Kasumi-1 (cell line): Measurements from ENCODE around the gene C3orf18.
A peak's percentile ranks its signal among the peaks of the same experiment; 100 is the strongest.

ENCODE experiments used
- DNase-seq, 2 experiments: peaks; one replicate each; lab custom pipeline; 2025; lab: John Stamatoyannopoulos, UW

The C3orf18 gene

DNA sequence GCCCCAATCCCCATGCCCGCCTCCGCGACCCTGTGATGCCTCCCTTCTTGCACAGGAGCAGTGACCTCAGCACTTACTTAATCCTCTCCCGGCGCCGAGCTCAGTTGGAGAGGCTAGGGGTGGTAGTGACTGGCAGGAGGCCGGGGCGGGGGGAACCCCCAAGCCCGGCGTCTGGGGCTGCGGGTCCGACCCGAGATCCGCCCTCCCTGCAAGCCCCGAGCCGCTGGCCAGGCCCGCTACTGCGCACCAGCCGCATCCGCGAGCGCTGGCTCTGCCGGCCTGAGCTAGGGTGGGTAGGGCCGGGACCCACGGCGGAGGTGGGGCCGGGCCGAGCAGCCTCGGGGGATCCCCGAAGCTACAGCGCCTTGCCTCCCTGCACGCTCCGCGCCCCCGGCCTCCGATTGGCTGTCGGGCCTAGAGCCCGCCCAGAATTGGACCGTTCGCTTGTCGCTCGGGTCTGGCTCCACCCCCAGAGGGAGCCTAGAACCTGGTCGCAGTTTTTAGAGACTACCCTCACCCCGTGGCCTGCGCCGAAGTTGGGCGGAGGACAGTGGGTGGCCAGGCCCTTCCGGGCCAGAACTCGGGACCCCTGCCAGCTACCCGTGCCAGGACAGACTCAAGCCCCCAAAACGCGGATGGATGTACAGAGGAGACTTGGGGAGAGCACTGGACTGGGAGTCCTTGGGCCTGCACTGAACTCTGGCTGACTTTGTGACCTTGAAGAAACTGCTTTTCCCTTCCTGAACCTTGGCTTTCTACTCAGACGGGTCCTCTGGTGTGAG is at the start of gene C3orf18:
Gene C3orf18 (minus strand): TSS at position 362 of the 782 bp plus-strand sequence. CDS start 2,048 bp downstream, outside the sequence.
- peak; percentile 90 for DNase-seq

DNA sequence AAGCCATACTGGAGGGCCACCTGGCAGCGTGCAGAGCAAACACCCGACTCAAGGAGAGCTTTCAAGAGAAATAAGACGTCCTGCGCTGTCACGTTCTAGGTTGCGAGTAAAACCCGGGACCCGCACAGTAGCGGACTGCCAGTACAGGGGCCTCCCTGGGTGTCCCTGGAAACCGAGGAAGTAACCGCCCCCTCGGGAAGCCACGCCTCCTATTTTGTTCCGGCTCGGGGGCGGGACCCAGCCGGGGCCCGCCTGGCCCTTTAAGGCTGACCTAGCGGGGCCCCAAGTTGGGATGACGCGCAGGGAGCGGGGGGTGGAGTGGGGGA is 49.2 kb upstream of the C3orf18 start:
- peak; percentile 90 to 93 for DNase-seq

DNA sequence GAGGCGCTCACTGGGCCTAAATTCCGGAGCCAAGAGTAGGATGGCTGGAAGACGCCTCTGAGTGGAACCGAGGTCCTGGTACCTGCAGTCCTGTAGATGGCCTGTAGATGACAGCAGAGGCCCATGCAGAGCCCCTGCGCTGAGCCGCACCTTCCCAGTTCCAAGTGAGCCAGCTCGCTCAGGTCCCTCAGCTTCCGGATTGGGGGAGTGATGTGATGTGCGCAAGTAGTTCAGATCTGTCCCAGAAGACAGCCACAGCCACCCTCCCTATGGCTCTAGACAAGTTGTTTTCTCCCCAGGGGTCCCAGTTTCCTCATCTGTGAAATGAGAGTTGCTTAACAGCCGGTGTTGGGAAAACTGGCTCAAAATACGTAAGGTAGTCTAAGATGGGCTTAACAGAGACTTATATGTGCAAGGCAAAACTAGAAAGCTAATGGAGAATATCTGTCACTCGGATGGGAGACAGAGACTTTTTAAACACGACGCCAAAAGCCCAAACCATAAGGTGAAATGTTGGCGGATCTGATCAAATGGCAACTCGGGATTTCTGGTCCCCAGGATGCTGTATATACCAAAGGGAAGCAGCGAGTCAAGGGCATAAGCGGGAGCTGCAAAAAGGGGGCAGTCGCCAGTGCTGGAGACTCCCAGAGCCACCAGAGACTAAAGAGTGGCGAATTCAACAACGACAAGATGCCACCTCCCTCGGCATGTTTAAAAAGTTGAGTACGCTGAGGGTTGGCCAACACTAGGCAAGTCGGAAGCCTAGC is 48.6 kb upstream of the C3orf18 start:
- peak; percentile 86 to 88 for DNase-seq

DNA sequence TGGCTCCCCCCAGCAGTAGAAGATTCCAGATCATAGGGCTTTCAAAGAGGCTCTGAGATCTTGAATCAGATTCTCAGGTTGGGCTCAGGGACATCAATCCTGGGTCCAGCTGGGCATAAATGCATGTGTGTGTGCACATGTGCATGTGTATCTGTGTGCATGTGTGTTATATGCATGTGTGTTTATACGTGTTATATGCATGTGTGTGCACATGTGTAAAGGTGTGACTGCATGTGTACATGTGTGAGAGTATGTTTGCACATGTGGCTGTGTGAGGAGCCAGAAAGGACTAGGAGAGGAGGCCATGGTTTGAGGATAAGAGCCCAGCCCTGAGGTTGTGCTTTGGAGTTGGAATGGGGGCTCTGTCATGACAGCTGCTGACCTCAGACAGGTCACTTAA is 47.6 kb upstream of the C3orf18 start:
- DNase-seq, result no peak

DNA sequence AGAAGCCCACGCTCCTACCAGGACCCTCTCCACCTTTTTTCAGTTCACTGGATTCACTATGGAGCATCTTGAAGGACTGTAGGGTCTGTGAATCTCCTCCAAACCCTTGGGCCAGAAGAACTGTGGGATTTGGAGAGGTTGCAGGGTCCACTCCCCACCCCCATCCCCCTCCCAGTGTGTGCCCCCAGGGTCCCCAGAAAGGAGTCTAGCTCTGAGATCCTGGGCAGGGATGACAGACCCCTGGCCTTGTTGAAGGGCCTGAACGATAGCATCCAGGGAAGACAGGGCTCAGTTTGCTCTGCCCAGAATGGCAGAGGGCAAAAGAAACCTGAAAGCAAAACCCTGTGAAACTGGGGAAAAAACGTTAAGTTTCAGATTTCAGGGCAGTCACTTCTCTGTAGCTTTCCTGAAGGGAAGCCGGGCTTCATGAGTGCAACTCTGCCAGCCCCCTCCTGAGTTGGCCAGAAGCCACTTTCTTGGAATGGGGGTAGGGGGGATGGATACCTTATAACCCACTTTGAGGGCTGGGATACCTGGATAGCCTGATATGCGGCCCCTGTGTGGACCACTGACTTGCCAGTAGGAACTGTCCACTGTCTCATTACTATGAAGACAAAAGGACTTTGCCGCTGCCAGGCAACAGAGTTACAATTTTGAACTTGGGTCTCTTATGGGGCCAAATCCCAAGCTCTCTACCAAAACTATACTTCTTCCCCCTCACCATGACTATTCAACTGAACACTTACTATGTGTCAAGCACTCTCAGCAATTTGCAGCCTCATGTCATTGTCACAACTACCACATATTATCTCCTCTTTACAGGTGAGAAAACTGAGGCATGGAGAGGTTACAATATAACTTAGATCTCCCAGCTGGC is 45.7 kb upstream of the C3orf18 start:
- no peak for DNase-seq

DNA sequence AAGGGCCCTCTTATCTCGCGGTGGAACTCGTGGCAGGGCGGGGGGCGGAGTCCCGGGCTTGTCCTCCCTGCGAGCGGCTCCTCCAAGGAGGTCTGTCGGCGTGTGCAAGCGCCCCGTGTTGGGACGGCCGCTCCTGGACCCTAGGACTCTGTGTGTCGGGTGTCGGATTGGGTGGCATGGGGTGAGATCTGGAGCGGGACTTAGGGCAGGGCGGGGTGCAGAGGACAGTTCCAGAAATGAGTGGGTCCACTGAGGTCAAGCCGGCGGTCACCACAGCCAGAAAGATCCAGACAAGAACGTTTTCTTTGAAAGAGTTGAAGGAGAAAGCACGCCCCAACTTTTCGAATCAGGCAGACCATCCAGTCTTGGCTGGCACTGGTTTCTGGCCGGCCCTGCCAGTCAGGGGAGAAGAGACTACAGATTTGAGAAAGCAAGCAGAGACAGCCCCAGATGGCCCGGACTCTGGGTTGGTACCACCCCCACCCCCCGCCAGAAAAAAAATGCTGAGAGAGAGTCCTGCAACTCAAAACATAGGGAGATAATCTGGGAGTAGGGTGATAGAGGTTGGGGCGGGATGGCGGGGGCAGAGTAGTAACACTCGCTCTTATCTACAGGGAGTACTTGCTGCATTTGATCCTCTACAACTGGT is 44.8 kb upstream of the C3orf18 start:
- DNase-seq, result no peak

DNA sequence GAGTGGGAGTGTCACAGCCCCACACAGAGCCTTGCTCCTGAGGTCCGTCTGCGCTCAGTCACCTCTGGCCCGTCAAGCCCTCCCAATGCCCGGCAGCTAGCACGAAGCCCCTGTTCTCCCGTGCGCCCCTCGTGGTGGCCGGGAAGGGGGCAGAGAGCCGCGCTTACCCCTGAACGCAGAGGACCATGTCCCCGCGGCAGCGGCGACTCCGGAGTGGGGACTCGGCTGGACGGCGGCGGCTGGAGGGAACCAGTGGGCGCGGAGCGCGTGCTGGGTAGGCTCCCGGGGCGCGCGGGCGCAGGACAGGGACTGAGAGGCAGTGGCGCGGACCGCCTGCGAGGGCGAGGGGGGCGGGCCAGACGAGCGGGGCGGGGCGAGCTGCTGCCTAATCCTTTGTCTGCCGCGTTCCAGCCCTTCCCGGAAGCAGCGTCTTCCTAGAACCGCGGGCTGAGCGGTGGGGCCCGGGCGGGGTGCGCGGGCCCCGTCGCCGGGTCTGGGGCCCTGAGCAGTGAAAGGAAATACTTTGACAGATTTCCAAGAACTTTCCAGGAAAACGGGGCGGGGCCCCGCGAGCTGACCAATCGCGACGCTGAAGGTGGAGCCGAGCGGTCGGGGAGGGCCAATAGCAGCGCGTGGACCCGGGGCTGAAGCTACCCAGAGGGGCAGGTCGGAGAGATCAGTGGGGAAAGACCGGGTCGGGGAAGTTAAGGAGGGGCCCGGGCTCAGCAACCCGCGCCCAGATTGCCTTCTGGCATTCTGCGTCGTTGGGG is 44.1 kb upstream of the C3orf18 start, which contains the start of gene CISH:
Gene CISH (minus strand): TSS at position 311 of the 770 bp plus-strand sequence. CDS start 124 bp downstream, at position 187.
- DNase-seq, result peak; percentile 97 to 99

DNA sequence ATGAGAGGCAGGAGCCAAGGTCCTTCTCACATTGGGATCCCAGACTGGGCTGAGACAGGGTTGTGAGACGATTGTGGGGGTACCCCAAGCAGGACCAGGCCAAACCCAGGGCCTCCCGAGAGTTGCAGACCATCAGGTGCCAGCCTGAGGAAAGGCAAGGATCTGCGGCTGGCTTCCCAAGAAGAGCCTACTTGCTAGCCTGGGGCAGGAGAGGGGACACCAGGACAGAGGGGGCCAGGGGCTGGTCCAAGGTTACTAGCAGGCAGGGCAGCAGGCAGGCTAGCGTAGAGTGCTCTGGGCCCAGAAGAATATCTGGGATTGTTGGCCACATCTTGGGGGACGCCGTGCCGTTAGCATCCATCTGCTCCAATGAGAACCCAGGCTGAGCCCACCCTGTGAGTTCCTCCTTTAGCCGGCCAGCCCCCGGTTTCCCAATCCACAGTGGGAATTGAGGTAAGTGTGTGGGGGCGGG is 43.5 kb upstream of the C3orf18 start:
- no peak for DNase-seq

DNA sequence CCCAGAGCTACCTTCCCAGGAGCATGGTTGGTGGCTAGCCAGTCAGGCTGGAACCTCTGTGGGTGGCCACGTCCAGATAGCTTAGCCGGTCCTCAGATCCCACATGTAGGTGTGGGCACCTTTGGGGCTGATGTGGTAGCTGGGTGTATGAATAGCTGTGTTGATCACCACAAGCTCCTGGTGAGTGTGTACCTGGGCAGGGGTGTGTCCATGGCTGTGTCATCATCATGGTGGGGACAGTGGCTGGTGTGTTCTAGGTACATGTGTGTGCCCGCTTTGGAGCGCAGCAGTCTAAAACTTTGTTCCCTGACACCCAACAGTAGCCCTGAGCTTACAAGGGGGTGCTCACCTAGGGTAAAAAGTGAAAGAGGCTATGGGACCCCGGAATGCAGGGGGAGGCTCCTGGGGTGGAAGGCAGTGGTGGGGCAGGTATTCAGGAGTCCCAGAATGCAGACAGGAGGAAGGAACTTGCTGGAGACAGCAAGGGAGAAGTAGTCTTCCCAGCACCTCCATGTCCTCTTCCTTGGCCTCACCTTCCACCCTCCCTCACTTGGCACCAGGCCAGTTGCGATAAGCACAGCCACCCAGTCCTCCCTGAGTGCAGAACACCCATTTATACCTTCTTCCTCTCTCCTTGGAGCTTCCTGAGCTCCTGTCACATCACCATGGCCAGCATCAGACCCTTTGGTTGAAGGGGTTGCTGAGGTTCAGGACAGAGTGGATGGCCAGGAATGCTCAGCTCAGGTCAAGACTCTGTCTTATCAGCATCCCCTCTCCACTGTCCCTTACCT is 42.8 kb upstream of the C3orf18 start:
- DNase-seq, result no peak

DNA sequence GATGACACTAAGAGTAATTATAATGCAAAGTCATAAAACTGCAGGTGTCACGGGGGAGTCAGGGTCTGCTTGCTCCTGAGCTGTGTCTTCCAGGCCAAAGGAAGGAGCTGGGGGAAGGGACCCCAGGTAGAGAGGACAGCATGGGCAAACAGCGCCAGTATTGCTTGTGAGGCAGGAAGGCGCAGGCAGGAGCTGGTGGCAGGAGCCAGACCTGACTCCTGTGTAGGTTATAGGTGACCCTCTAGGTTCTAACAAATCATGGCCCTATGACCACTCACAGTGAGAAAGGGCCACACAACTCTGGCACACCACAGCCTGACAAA is 42.2 kb upstream of the C3orf18 start:
- DNase-seq, result no peak

DNA sequence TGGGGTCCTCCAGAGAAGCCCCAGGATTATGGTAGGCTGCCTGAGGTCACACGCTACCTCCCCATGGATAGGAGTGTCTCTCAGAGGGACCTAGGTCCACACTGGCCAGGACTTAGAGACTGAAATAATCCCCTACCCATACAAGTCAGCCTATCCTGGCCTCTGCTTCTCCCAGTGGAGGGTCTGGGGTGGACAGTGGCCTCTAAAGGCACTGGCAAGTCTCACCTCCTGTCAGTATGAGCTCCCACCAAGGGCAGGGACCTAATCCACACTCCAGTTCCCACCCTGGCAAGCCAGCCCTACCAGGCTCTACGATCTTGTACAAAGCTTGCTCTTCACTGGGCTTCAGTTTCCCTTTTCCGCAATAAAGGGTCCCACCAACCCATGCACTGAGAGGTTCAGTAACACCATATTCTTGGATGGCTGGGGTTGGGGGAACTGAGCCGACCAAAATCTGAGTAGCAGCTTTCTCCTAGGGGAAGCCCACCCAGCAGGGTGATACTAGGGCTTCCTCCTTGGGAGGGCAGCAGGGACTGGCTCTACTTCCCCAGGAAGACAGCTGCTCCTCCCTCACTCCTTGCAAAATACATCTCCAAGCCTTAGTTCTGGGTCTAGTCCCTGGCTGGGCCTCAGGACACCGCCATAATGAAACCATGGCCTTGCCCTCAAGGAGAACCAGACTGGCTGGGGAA is 41.7 kb upstream of the C3orf18 start:
- DNase-seq, result peak in 1 of 2 experiments; percentile 46

DNA sequence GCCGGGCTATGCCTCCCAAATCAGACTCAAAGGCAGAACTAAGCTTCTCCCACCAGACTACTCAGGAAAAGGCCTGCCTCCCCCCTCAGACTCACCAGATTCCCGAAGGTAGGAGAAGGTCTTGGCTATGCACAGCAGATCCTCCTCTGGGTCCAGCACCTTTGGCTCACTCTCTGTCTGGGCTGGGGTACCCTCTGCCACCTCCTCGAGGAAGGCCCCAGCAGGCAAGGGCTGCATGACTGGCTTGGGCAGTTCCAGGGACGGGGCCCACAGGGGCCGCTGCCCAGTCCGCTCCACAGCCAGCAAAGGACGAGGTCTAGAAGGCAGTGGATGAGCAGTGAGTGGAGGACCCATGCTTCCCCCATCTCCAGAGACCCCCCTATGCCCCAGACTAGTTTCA is 40.7 kb upstream of the C3orf18 start:
- DNase-seq, result no peak

DNA sequence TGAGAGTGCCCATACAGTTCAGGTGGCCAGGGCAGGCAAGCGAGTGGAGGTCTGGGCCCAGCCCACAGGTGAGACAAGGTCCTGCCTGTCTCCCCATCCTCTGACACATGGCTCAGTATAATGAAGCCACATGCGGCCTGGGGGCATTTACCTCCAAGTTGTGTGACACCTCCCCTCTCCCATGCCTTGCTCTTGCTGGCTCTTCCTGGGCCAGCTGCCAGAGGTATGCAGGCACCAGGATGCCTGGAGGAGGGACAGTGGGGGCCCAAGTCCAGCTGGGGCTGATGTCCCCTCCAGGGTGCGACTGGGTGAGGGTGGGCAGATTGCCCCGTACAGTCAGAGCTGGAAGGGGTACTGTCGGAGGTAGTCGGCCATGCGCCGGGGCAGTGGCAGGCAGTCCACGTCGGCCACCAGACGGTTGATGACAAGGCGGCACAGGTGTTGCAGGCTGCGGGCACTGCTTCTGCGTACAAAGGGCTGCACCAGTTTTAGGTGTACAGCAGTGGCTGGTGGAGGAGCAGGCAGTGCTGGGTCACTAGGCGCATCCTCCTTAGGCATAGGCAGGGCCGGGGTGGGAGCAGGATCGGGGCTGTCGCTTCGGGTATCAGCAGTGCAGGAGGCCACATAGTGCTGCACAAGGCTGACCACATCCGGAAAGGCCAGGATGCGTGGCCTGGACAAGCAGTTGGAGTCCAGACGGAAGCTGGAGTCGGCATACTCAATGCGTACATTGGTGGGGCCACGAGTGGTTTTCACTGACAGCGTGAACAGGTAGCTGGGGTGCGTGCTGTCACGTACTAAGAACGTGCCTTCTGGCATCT is 39.9 kb upstream of the C3orf18 start:
- no peak for DNase-seq

DNA sequence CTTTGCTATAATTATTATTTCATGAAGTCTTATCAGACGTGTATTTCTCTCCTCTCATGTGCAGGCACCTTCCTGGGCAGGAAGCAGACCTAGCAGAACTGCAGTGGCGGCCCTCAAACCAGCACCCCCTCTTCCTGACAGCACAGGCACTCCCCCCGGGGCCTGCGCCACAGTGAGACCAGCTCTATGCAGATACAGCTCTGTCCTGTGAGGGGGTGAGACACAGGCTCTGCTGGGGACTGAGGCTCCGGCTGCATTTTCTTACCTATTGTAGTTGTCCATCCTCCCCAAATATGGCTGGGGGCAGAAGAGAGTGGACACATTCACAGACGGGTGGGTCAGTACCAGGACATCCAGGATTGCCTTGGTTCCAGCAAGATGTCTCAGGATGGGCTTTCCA is 39.0 kb upstream of the C3orf18 start:
- DNase-seq, result peak; percentile 26

DNA sequence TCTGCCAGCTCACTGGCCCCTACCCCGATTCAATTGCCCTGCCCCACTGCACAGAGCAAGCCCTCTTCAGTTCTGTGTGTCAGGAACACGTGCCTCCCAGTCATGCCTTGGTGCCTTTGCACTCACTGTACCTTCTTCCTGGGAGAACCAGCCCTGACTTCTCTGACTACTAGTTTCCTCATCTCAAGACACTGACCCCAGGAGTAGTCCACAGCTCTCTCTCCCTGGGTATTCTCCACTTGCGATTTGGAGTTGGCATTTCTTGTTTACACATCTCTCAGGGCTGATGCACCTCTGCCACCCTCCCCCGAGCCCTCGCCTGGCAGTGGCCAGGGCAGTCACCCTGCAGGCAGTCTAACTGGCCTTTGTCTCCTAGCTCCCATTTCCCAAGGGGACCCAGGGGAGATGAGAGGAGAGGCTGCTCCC is 38.4 kb upstream of the C3orf18 start:
- DNase-seq, result no peak

DNA sequence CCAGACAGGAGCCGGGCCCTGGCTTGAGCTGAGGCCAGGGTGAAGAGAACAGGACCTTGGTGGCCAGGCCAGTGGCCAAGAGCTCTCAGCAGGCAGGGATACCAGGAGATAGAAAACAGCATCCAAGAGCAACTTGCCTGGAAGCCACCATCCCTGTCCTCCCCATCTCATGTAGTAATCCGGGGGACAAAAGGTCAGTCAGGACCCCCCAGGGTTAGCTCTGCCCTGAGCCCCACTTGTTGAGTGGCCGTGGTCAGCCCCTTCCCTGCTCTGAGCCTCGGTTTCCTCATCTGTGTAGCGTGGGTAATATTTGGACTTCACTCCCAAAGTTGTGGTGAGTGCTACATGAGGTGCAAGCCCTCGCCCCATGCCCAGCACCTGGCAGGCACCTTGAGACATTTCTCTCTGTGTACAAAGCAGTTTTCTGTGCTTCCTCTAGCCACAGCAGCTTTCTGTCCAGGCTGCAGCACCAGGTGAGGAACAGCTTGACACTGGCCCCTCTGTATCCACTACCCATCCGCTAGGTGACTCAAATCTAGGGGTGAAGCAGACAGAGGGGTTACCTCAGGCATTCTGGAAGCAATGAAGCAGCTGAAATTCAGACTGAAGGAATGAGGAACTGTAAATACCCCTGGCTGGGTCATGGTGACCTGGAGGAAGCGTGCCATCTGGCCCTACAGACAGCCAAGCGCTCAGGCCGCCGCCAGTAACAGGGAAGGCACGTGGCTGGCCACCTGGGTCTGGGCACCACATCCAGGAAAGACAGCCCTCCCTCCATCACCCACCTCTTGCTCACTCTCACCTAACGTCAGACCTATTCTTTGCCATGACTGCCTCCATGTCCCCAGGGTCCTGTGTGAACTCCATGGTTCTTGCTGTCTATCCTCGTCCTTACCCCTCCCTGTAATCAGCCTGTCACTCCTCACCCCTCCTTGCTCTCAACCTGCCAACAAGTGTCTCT is 37.4 kb upstream of the C3orf18 start:
- peak; percentile 18 to 30 for DNase-seq

DNA sequence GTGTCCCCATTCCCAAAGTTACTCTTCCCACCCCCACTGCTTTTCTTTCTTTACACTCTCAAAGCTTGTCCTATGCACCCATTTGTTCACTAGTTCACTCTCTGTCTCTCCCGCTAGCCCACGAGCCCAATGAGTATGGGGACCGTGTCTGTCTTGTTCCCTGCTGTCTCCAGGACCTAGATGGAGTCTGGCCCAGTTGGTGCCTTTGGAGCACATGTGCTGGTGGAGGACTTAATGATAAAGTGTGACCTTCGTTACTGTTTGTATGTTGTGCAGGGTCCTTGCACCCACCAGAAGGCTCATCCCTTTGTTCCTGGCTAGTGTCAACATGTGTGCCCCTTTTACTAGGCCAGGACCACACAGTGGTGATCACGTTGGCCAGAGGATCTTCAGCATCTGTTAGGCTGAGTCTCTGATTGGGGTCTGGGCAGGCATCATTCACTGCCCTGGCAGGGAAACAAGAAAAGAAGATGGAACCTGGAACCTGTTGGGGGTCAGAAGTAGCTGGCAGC is 36.6 kb upstream of the C3orf18 start:
- DNase-seq, result no peak
